ENCODE data around the gene ATRX.
A peak's percentile ranks its signal among the peaks of the same experiment; 100 is the strongest.
"Not testable (repeated sequence)": the region's sequence is repeated elsewhere in the genome, so short reads cannot be mapped to it uniquely, and the experiment has no call there.

The ATRX gene

DNA sequence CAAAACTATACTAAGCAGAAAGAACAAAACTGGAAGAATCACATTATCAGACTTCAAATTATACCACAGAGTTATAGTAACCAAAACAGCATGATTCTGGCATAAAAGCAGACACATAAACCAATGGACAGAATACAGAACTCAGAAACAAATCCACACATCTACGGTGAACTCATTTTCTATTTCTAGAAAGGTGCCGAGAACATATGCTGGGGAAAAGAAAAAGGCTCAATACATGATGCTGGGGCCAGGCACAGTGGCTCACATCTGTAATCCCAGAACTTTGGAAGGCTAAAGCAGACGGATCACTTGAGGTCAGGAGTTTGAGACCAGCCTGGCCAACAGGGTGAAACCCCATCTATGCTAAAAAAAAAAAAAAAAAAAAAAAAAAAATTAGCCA, 52.7 kb downstream of the ATRX start:
- no peak for DNase-seq

GRCh38 chrX:77731821-77732419, 54.1 kb downstream of the ATRX start:
- DNase-seq, result no peak

GRCh38 chrX:77726095-77726494, 59.9 kb downstream of the ATRX start:
- not testable (repeated sequence) for DNase-seq

DNA sequence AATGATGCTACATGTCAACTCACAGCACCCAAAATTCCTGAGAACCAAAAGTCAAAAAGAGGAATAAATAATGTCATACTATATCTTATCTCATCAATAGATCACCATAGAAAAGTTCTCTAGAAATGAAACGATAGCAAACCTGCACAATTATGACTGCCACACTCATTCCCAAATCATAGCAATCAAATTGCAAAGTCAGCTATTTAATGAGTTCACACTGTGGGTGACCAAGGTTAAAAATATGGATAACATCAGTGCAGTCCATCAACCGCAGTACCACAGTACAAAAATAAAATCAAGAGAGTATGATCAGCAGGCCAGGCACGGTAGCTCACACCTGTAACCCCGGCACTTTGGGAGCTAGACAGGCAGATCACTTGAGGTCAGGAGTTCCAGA, 62.3 kb downstream of the ATRX start:
- DNase-seq, result no peak

DNA sequence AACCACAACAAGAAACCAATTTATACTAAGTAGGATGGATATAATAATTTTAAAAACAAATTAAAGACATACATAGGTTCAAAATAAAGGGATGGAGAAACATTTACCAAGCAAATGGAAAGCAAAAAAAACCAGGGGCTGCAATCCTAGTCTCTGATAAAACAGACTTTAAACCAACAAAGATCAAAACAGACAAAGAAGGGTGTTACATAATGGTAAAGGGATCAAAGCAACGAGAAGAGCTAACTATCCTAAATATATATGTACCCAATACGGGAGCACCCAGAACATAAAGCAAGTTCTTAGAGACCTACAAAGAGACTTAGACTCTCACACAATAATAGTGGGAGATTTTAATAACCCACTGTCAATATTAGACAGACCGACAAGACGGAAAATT, 66.6 kb downstream of the ATRX start:
- no peak for DNase-seq

GRCh38 chrX:77704881-77705280, 81.1 kb downstream of the ATRX start:
- no peak for DNase-seq

GRCh38 chrX:77698242-77698641, 87.8 kb downstream of the ATRX start:
- no peak for DNase-seq

GRCh38 chrX:77694491-77694890, 91.5 kb downstream of the ATRX start:
- DNase-seq, result no peak

GRCh38 chrX:77693594-77693993, 92.4 kb downstream of the ATRX start:
- peak; percentile 11 for DNase-seq

GRCh38 chrX:77691916-77692315, 94.1 kb downstream of the ATRX start:
- no peak for DNase-seq

DNA sequence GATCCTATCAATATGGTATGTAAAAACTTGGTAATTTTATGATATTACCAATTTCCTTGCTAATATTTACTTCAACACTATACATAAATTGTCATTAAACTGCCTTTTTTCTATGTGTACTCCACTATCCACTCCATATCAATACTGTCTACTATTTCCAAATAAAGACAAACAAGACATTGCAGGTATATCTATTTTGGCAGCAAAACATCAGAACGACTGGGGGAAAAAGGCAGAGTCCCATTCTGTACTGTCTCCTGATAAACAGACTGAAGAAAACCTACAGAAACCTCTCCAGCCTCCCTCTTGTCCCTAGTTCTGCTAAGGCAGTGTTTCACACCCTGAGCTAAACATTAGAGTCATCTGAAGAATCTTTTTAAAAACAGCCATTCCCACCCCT, 96.6 kb downstream of the ATRX start:
- no peak for DNase-seq

- DNase-seq, result not testable (repeated sequence)
Measured at GRCh38 chrX:77685683-77686082, 100.3 kb downstream of the ATRX start.

GRCh38 chrX:77679144-77679543, 106.9 kb downstream of the ATRX start:
- no peak for DNase-seq

DNA sequence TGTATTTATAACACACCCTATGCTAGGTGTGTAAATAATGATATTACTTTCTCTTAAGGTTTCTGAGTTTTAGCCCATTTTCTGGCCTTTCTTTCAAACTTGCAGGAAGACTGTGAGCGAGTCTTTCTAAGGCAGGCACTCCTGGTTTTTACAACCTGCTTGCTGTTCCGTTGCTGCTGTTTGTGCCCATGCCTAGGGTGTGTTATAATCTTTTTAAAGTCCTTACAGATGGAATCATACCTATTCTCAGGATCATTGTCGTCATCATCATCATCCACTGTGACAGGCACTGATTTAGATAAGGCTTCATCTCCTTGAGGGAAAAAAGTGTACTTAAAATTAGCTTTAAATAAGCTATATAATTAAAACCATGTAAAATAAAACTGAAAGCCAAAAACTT, 110.0 kb downstream of the ATRX start:
- no peak for DNase-seq

DNA sequence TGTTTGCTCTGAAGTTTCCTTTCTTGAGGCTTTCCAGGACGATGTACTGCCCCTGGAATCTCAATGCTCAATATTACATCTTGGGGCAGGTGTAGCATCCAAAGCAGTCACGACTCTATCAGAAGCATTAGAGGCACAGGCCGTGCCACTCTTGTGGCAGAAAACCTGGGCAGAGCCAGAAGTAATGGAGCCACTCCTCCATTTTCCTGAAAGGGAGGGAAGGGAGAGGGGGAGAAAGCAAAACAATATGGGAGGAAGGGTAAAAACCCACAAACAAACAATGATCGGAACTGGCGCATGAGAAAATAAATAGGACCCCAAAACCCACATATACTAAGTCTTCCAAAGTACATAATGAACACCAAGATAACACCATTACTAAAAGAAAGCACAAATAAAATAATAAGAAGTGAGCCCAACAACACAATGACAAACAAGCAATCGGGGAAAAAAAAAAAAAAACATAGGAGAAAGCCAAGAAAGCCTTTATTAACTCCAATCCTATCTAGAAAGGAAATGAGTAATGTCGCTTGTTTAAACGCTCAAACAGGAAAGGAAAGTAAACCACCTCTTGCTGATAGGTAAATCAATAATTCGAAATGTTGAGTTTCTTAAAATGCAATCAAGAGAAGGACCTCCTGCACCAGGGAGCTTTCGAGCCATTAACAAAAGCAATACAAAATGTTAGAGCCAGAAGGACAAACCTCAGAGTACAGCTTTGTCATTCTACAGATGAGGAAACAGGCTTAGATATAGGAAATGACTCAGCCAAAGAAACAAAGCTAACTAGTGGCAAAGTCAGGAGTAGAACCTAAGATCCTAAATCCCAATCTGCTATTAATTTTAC, 117.4 kb downstream of the ATRX start:
- DNase-seq, result peak; percentile 56

GRCh38 chrX:77658886-77659285, 127.1 kb downstream of the ATRX start:
- no peak for DNase-seq

DNA sequence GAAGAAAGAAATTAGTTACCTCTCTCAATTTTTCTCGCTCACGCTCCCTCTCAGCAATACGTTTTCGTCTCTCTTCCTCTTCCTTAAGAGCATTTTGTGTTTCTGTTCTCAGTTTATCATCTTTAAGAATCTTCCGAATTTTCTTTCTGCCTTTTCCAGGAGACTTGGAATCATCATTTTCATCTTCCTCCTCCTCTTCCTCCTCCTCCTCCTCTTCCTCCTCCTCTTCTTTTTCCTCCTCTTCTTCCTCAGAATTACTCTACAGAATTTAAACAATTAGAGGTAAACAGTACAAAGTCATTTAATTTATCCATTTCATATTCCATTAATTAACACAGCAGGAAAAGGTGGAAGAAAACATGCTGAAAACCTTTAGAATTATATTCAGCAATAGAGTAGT, 133.9 kb downstream of the ATRX start:
- DNase-seq, result no peak

DNA sequence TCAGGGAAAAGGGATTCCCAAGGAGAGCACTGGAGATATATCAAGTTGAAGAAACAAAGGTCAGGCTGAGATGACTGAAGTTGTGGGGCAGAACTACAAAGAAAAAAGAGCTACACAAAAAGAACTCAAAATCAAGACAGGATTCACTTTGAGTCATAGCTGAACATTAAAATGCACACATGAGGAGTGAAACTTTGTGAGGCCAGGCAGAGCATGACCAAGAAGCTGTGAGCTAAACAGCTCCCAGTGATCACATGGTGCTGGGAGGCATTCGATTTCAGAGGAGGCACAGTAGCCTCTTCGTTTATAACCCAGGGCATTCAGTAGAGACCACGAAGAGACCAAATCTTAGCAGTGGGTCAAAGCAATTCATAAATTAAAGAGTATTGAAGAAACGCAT, 145.3 kb downstream of the ATRX start:
- no peak for DNase-seq

DNA sequence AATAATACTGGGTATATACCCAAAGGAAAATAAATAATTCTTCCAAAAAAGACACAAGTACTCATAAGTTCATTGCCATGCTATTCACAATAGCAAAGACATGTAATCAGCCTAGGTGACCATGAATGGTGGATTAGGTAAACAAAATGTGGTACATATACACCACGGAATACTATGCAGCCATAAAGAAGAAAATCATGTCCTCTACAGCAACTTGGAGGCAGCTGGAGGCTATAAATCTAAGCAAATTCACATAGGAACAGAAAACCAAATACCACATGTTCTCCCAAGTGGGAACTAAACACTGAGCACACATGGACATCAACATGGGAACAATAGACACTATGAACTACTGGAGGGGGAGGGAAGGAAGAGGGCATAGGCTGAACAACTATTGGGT, 146.2 kb downstream of the ATRX start:
- DNase-seq, result no peak

DNA sequence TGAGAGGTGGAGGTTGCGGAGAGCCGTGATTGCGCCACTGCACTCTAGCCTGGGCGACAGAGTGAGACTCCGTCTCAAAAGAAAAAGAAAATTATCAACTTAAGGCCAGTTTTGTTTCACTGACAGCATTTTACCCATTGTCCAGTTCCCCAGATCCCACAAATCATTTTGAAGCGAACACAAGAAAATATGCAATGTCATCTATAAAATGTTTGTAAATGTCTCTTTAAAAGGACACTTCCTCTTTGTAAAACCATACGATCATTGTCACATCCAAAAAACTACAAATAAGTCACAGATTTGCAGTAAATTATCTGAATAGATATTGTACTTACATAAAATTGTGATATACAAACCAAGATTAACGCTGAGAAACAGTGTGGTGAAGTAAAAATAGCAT, 147.6 kb downstream of the ATRX start:
- no peak for DNase-seq

GRCh38 chrX:77635373-77635772, 150.6 kb downstream of the ATRX start:
- no peak for DNase-seq

DNA sequence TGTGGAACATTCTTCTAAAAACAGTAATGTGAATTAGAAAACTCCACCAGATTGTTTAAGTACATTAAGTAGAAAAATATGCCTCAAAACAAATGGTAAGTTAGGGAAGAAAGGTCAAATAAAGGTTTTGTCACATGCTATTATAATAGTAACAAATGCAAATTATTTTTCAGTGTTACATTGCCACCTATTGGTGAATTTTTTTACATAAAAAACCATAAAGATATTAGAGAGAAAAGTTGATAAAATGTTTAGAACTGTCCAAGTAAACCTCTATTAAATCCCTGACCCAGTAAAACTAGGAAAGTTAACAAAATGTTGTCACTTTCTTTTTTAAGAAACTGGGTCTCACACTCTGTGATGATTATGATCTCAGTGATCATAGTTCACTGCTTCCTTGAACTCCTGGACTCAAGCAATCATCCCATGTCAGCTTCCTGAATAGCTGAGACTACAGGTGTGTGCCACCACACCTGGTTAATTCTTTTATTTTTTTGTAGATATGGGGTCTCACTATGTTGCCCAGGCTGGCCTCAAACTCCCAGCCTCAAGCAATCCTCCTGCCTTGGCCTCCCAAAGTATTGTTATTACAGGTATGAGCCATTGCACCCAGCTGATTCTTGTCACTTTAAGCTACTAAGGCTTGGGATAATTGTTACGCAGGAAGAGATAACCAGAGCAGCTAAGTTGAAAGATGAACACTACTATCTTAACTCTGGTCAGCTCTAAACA, 157.6 kb downstream of the ATRX start:
- DNase-seq, result no peak

GRCh38 chrX:77622672-77623071, 163.3 kb downstream of the ATRX start:
- DNase-seq, result no peak

- no peak for DNase-seq
Measured at GRCh38 chrX:77622233-77622632, 163.8 kb downstream of the ATRX start.

Measured in inflammatory macrophage treated with lipopolysaccharide for 4 hours (primary cell).